ENCODE results near the gene PHC2.

PHC2 gene

DNA sequence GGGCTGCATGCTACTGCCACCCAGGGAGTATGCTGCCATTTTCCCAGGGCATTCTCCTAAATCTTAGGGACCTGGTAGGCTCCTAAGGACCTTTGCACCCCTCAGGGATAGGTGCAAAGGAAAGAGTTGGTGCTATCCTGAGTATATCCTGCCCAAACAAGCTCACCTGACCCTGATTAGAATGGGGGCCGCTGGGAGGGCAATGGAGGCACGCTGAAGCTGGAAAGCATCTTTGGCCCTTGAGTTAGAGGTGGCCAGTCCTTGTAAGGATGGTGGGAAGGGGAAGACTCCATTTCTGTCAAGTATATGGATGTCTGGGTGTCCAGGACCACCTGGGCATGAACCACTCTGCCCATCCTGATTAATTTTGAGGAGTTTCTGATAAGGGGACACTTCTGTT, 61.1 kb downstream of the PHC2 start:
- no peak for DNase-seq (ENCODE audit: low spot score)

DNA sequence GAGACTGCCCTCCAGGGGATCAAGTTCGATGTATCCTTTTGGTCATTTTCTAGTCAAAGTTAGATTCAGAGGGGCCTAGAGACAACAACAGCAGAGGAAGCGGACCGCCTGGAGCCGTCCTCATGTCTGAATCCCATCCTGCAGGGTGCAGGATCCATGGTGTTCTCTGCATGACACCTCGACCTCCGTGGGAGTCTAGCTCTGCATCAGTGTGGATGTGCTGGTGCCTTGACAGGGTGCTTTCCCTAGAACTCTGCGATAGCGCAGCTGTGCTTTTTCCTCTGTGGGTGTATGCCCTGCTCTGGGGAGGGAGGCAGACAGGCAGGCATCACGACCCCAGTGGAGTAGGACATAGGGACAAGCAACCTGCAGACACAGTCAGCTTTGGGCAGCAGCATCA, 61.8 kb downstream of the PHC2 start:
- no peak for DNase-seq (ENCODE audit: low spot score)

DNA sequence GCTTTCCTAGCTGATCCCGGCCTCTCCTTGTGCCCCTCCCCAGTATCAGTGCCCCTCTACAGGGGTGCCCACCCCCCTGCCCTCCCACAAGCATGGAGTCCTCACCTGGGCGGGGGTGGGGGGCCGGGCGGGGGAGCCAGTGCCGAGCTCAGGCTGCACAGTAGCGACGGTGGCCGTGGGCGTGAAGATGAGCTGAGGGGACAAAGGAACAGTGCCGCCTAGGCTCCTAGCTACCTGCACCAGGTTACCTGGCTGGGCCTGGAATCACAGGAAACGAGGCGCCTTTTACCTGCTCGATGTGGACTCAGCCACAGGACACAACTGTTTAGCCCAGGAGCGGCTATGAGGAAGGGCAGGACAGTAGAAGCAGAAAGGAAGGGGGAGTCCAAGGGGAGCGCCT, 62.5 kb downstream of the PHC2 start:
- no peak for DNase-seq (ENCODE audit: low spot score)

DNA sequence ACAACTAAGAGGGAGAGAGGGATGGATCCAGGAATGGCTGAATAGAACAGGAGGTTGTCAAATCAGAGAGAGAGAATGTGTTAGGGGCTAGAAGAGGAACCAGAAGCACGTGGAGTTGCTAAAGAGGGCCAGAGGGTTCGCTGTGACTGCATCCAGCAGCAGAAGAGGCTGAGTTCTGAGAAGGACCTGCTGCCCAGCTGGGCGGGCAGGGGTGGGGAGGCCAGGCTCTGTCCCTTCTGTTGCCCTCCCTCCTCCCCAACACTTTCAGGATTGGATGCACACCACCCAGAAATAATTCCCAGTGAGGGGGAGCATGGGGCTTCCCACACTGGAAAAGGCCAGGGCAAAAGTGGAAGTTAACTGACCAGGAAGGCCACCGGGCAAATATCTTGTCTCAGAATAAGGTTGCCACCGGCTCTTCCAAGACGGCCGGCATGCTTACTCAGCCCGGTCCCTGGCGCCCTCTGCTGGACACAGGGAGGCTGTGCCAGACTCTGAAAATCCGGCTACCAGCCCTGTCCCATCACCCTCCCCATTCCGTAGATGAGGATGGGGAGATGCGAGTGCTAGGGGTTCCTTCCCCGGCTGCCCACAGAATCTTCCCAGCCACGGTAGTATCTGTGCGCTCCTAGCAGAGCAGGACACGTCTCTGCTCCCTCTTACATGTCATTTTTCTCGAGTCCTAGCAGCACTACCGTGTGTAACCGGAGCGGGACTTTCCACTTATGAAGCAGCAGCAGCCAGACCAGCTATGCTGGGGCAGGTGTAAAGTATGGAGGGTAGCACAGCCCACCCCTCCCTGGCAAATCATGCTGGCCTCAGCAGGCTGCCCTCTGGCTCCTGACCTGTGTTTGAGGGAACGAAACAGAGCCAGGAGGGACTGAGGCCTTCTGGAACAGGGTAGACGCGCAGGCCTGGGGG, 63.1 kb downstream of the PHC2 start:
- DNase-seq (ENCODE audit: low spot score): peak; percentile 88

DNA sequence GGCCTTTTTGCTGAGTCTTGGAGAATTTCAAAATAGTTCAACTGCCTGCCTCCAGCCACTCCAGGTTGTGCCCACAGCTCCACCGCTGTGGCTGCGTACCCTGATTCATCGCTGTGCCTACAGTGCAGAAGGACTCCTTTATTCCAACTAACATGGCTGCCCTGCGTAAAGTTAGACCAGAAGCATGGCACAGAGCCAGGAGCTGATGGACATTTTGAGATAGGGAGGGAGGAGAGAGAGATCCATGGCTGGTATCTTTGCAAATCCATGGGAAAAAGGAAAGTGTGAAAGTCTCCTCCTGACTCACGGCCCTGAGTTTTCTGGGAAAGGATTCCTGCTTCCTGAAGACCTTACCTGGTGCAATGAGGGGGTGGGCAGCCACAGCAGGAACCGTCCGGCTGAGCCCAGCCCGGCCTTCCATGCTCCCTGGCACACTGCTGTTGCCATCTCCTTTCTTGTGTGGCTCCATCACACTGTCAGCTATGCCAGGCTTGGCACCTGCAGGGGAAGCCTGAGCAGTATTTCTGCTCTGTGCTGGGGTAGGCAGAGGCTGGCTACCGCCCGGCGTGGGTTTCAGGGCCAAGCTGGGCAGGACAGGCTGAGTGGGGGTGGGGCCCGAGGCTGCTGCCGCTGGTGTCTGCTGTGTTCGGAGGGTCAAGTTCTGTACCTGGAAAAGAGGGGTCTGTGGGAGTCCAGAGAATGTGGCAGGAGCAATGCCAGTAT, 64.0 kb downstream of the PHC2 start:
- DNase-seq (ENCODE audit: low spot score): no peak

DNA sequence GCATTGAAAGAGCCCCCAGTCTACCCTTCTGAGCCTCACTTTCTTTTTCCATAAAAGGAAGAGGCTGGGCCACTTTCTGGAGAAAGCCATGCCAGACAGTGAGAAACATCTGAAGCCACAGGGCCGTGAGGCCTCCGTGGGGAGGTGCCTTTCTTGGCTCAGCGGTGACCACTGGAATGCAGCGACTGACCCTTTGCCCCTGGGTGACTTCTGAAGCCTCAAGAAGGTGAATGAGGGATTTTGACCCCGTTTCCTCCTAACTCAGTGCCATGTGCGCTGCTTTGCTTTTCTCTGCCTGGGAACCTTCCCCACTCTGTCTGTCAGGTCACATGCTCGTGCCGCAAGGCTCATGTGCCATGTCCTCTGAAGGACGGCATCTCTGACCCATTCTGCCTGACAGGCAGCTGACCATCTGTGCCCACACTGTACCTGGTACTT, 65.3 kb downstream of the PHC2 start:
- DNase-seq (ENCODE audit: low spot score): peak; percentile 75

DNA sequence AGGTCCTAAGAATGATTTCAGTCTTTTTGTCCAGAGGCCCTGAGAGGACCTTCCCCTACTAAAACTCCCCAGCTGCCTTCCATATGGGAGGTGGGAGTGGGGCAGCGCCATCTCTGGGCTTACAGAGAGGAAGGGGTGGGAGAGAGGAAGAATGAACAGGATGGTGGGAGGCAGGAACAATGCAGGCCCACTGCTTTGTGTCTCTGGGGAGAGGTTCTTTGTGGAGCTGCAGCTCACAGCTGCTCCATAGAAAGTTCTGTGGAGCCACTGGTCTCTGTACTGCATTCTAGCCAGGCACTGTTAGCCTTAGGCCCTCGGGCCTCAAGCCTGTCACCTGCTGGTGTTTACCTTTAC, 66.4 kb downstream of the PHC2 start:
- DNase-seq (ENCODE audit: low spot score): no peak

DNA sequence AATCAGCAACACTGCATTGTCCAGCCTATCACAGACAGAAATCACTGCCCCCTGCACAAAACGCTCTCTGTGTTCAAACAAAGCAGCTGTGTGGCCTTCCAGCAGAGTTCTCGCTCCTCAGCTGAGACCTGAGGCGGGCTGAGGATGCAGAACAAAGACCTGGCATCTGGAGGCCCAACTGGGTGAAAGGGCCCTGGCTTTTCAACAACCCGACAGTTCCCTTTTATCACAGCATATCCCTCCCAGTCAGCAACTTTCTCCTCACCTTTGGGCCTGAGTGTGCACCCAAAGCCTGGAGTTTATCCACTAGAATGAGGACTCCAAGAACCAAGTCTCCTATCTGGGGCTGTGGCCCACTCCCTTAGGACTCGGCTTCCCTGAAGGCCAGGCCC, 67.4 kb downstream of the PHC2 start:
- DNase-seq (ENCODE audit: low spot score): no peak

DNA sequence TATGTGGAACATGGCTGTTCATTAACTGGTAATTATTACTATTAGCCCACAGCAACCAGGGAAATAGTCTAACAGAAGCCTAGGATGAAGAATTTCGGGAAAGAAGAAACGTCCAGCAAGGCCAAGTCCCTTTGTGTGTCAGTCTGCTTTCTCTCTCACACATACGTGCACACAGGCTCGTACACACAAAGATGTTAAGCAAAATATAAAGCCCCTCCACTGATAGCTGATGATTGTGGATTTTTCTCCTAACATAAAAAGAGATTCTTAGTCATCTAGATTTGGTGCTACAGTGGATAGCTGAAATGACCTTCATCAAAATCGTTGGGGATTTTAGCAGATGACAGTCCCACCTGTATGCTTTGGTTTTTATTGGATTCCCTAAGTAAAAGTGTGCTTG, 67.9 kb downstream of the PHC2 start:
- no peak for DNase-seq (ENCODE audit: low spot score)

DNA sequence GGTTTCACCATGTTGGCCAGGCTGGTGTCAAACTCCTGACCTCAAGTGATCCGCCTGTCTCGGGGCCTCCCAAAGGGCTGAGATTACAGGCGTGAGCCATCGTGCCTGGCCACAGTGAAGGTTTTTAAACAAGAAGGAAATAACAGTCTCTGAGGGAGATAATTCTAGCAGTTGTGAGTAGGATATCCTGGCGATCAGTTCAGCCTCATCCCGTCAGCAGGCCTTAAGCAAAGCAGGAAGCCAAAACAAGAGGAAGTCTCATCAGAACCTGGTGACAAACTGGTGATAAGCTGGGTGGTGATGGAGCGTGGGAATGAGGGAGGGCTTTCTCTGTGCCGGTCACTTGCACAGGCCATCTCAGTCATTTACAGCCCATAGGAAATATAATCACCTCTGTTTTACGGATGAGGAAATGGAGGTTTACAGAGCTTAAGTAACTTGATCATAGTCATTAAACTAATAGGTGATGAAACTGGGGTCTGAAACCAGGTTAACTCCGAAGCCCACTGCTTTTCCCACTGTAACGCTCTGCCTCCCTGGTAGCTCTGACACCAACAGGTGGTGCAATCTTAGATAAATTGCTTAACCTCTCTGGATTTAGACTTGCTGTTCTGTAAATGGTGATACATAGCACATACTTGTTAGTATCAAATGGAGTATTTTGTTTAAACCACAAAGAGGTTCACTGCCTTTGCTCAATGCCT, 69.2 kb downstream of the PHC2 start:
- no peak for DNase-seq (ENCODE audit: low spot score)

DNA sequence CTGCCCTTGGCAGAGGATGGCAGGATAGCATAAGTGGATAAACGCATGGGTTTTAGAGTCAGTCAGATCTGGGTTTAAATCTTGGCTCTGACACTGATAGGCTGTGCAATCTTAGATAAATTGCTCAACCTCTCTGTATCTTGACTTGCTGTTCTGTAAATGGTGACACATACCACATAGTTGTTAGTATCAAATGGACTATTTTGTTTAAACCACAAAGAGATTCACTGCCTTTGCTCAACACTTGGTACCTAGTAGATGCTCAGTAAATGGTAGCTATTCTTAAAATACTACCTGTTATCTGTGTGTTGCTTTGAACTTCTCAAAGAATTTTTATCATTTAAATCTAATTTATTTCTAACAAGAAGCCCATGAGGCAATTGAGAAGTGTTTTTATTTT, 70.5 kb downstream of the PHC2 start:
- no peak for DNase-seq (ENCODE audit: low spot score)

DNA sequence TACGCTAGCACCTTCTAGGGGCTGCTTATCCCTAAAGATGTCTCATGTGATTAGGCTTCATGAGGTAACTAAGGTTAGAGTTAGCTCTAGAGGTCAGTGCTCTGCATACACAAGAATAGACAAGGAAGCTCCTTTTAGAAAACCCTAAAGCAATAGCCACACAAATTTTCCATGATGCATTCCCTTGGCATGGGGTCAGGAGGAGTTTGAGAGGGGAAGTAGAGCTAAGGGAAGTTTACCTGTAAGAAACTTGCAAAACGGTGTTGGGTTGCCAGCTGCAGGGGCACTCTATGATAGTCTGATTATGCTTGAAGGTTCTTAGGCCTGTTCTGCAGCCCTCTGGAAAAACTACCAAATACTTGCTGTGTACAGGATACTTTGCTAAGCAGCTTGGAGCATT, 71.0 kb downstream of the PHC2 start:
- no peak for DNase-seq (ENCODE audit: low spot score)

DNA sequence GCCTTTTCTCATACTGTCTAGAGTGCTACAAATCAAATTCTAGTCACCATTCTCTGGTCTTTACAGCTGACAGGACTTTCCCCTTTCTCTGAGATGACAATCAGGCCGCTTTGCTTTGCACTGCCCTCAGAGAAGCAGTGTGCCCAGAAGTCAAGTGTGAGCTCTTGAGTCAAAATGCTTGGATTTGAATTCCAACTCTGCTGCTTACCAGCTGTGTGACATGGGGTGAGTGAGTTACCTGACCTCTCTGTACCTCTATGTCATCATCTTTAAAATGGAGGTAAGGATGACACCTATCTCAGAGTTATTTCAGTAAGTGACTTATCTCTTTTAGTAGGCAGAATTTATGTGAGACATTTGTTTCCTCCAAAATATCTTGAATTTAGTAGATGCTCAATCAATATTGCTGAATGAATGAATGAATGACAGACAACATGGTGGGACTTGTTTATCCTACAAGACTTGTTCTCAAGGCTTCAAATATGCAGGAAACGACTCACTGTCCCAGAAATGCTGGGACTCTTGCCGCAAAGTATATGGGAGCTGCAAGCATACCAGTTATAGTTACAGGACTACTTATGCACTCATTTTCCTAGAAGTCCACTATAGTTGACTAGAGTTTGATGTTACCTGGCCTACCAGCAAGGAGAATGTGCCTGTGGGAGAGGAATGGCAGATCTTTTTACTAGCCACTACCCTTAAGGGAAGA, 71.9 kb downstream of the PHC2 start:
- DNase-seq (ENCODE audit: low spot score): no peak

DNA sequence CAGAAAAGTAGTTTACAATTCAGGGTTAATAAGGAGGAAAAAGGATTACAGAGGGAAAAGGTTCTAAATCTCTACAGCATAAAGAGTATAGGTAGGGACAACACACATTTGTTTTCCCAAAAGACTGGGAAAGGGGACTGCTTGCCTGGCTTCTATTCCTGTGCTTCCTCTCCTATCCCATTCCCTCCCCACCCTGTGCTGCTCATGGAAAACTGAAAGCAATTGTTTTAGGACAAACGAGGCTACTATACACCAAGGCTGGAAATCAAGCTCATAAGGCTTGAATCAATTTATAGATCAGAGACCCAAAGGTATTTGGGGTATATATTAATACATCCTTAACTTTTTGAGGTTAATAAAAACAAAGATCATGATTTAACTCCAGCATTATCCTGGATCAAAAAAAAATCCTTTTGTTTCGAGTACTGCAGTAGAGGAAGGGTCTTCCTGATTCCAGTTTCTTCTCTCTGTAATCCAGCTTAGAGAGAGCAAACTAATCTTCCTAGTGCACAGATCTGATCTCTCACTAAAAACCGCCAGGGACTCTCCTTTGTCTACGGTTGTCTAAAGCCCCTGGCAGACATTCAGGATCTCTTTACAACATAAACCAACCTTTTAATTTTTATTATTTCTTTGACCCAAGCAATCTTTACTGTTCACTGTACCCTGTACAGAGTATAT, 72.6 kb downstream of the PHC2 start:
- no peak for DNase-seq (ENCODE audit: low spot score)

DNA sequence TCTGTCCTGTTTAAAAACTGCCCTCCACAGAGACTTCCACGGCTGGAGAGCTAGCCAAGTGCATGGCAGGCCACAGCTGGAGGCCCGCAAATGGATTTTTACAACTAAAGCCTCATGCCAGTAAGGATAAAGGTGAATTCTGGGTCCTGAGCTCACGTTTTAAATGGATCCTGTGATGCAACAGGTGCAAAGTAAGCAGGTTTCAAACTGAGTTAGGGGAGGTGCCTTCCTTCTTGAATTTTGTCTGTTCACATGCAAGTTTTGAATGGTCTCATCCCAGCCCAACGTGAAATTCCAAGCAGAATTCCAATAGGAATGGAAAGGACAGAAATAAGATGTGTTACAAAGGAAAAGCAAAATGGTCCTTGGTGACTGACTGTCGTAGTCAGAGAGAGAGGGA, 73.8 kb downstream of the PHC2 start:
- no peak for DNase-seq (ENCODE audit: low spot score)

DNA sequence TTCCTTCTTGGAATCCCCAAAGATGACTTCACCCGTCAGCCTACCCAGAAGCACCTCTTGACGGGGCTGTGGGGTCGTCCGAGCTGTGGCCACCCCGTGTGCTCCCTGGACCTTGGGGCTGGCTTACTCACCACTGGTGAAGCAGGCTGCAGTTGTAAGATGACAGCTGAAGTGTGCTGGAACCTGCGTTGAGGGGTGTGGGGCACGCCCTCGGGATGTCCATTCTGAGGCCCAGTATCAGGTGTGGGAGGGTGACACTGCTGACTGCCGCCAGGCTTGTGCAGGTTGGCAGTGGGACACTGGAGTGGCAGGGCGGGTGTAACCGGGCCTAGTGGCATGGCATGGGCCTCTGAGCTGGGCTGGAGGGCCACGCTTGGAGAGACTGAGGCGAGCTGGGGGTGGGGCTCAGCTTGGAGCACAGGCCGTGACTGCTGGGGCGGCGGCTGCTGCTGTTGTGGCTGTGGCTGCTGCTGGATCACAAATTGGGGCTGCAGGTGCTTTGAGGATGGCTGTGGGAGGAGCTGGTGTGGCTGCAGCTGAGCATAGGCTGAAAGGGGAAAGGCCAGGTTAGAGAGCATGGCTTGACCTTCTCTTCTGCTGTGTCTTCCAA, 76.1 kb downstream of the PHC2 start:
- DNase-seq (ENCODE audit: low spot score): no peak

DNA sequence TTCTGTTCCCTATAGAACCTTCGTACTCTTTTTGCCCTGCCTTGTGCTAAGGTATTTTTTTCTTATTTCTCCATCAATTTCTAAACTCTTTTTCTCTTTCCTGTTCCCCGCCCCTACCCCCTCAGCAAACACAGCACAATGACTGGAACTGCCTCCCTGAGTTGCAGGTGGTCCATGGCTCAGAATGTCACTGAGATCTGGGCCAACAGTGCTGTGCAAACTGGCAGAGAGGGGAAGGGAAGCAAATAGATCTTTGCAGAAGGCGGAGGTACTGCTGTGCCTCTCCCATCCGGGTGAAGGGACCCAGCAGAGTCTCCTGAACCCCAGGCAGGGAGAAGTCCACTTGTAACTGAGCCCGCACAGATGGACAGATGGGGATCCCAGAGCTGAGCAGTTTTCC, 77.4 kb downstream of the PHC2 start:
- no peak for DNase-seq (ENCODE audit: low spot score)

DNA sequence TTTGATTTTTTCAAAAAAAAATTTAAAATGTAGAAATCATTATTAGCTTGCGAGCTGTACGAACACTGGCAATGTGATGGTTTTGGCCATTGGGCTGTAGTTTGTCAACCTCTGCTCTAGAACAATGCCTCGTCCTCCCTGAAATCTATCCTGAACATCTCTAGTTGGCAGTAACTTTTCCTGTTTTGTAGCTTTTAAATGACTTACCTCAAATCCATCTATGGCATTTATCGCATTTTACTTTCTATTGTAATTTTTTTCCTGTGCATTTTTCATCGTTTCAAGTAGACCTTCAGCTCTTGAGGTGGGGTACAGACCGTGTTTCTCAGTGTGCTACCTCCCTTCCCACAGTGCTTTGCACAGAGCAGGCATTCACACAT, 79.6 kb downstream of the PHC2 start:
- no peak for DNase-seq (ENCODE audit: low spot score)

DNA sequence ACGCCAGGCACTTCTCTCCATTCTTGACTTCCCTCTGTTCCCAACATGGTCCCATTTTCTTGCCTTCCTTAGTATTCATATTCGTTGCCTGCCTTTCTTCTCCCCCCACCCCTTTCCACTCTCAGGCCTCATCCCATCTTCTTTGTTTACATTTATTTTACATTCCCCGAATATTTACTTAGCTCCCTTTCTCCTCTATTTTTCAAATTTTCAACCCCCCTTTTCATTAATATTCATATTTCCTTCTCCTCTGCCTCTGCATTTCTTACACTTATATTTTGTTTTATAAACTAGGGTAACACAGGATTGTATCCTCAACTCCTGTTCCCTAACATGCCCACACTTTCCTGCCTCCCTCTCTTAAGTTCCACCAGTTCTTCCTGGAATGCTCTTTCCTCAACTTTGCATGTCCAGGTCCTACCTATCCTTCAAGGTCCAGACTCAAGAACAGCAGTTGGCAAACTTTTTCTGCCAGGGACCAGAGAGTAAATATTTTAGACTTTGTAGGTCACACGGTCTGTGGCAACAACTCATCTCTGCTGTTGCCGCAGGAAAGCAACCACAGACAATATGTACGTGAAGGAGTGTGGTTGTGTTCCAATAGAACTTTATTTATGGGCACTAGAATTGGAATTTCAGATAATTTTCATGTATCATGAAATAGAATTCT, 80.1 kb downstream of the PHC2 start:
- no peak for DNase-seq (ENCODE audit: low spot score)

DNA sequence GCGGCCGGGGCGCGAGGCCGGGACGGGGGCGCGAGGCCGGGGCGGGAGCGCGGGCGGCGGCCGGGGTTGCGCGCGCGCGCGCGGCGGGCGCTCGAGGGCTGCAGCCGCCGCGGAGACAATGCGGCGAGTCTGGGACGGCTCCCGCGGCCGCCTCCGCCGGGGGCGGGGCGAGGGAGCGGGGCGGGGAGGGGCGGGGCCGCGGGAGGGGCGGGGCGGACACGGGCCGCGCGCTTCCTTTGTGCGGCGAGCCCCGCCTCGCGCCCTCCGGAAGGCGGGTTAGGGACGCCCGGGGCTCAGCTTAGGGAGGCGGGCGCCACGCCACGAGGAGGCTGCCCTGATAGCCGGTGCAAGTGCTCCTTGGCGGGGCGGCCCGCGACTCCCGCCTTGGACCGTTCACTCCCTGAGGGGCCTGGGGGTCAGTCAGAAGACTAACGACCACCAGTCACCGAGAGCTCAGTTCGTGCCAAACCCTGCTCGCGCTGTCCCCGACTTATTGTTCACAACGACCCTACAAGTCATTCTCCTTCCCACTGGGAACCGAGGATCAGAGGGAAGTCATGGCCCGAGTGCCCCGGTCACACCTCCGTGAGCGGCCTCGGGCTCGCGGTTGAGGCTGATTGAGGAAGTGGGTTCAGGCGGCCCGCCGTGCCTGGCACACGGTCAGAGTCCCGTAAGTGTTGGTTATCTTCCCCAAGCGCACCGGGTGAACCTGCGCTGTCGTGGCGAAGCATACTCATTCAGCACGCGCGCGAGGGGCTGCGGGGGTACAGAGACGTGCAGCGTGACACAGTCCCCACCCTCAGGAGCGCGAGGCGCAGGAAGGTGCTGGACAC, 80.9 kb downstream of the PHC2 start:
- peak; percentile 95 for DNase-seq (ENCODE audit: low spot score)

All from AG08396 (cell line).